Measurements from ENCODE around the gene CDC42BPG. TPM values are rescaled to one million over a fixed set of nuclear protein-coding genes. Genes with fewer than 3 reads are reported as not detected.

The CDC42BPG gene
- total and polyA plus RNA-seq, 9 of the 15 experiments (the other 6 are each of a cell fraction or from before 2014, with no cell fraction given): 0.04 to 8.8 (median 2.1) TPM

DNA sequence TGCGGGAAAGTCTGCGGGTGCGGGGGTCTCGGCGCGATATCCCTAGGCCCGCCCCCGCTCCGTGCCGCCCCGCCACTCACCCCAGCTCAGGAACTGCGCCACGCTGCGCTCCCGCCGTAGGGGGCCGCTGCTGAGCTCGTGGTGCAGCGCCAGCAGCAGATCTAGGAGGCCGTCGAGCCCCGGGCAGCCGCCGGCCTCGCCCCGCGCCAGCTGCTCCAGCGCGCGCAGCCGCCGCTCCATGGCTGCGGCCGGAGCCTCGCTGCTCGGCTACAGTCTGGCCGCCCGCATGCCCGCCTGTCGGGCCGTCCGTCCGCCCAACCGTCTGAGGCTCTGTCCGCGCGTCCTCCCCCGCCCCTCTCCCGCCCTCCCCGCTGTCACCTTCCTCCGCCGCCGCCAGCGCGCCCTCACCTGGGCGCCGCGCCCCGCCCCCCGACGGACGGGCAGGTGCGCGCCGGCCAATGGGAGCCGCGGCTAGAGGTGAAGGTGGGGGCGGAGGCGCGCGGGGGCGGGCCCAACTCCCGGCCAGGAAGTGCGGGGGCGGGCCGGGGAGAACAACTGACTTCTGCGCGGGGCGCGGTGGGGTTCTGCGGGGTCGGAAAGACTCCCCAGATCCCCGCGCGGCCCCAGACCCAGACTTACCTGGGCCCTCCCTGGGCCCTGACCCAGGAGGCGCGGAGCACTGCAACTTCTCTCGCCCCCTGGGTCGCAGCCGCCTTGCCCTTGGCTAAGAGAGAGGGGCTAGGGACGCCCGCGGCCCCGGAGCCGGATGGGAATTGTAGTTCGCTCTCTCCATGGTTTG lies at the start of gene CDC42BPG (continued):
- TF ChIP-seq ZNF277 (CRISPR knock-in tag; IDR thresholded peaks at IDR 0.05; ENCODE audit: borderline replicate concordance) (no peak), SP2 (IDR thresholded peaks at IDR 0.05; ENCODE audit: extremely low read depth, low read depth, low read length, poor library complexity, severe bottlenecking) (no peak), ZNF584 (CRISPR knock-in tag; IDR thresholded peaks at IDR 0.05; ENCODE audit: low read depth) (no peak), ZNF507 (tag; conservative IDR thresholded peaks at IDR 0.05) (no peak), MXI1 (IDR thresholded peaks at IDR 0.05; ENCODE audit: low read depth, low read length) (no peak), HDGF (IDR thresholded peaks at IDR 0.05) (no peak), PBX2 (CRISPR knock-in tag; IDR thresholded peaks at IDR 0.05; ENCODE audit: low read depth) (no peak), PBX2 (tag; conservative IDR thresholded peaks at IDR 0.05; ENCODE audit: low read depth) (no peak), SMARCA4 (IDR thresholded peaks at IDR 0.05) (no peak), BACH1 (tag; IDR thresholded peaks at IDR 0.05) (no peak), NR2C1 (IDR thresholded peaks at IDR 0.05) (no peak), NR2C1 (tag; IDR thresholded peaks at IDR 0.05) (peak; percentile 57; the same call in 1 of the 2 replicates), HMGN3 (IDR thresholded peaks at IDR 0.05; ENCODE audit: borderline replicate concordance, extremely low read depth, insufficient read length, low read depth, low read length) (peak; percentile 30), DNMT1 (IDR thresholded peaks at IDR 0.05) (no peak), TCF15 (CRISPR knock-in tag; IDR thresholded peaks at IDR 0.05) (no peak), ZFP1 (CRISPR knock-in tag; IDR thresholded peaks at IDR 0.05) (no peak), ETV6 (IDR thresholded peaks at IDR 0.05; ENCODE audit: borderline replicate concordance in 1 of 2, low read depth in 2 of 2, low read length in 1 of 2) (no peak), ETV6 (CRISPR knock-in tag; IDR thresholded peaks at IDR 0.05; ENCODE audit: borderline replicate concordance) (no peak), KLF1 (tag; IDR thresholded peaks at IDR 0.05) (no peak), LCOR (CRISPR knock-in tag; IDR thresholded peaks at IDR 0.05) (0 out of 2 replicates have a peak, but pooled peaks have one; percentile 23), POLR2B (IDR thresholded peaks at IDR 0.05; ENCODE audit: low read depth, partially characterized antibody) (peak; percentile 34), PHF8 (IDR thresholded peaks at IDR 0.05; ENCODE audit: borderline replicate concordance, low read length) (peak; percentile 51; the same call in 1 of the 2 replicates), STAT5B (CRISPR knock-in tag; IDR thresholded peaks at IDR 0.05) (no peak), ZKSCAN8 (CRISPR knock-in tag; IDR thresholded peaks at IDR 0.05) (no peak)
- TF ChIP-seq, protein P1, sequence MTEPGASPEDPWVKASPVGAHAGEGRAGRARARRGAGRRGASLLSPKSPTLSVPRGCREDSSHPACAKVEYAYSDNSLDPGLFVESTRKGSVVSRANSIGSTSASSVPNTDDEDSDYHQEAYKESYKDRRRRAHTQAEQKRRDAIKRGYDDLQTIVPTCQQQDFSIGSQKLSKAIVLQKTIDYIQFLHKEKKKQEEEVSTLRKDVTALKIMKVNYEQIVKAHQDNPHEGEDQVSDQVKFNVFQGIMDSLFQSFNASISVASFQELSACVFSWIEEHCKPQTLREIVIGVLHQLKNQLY (CRISPR knock-in tag; conservative IDR thresholded peaks at IDR 0.05): no peak

Measured in K562 (cell line).